HepG2 (cell line): ENCODE measurements around the gene LHPP. TPM values are rescaled to one million over a fixed set of nuclear protein-coding genes. Genes with fewer than 3 reads are reported as not detected.
A peak's percentile ranks its signal among the peaks of the same experiment; 100 is the strongest.

Source experiments
- BRD4 ChIP-seq: sonication (generic); formaldehyde crosslinking; IDR thresholded peaks from 2 replicates; pipeline ENCODE4 v1.4.0; 2020; ENCODE audit warnings: missing genetic modification reagents
- CBFB ChIP-seq: sonication (generic); formaldehyde crosslinking; IDR thresholded peaks from 2 replicates; pipeline ENCODE4 v1.4.0; 2020; ENCODE audit warnings: missing genetic modification reagents
- HNRNPH1 ChIP-seq: fragments of 200-400 bp; formaldehyde crosslinking; optimal IDR thresholded peaks from 2 replicates; pipeline ENCODE3; 2017; ENCODE audit warnings: mild to moderate bottlenecking, low read depth, low read length
- JDP2 ChIP-seq: sonication (generic); formaldehyde crosslinking; IDR thresholded peaks from 2 replicates; pipeline ENCODE4 v1.8.1; 2022; ENCODE audit warnings: missing genetic modification reagents, borderline replicate concordance
- KDM3A ChIP-seq: IDR thresholded peaks from 2 replicates; pipeline ENCODE4 v1.6.1; 2018; ENCODE audit warnings: low read depth, missing compliant biosample characterization
- KDM5A ChIP-seq: fragments of 200-600 bp; sonication (generic); IDR thresholded peaks from 2 replicates; pipeline ENCODE4 v1.7.0; 2018; ENCODE audit warnings: antibody characterized with exemption, mild to moderate bottlenecking, low read length, borderline replicate concordance
- RXRA ChIP-seq: sonication (generic); formaldehyde crosslinking; IDR thresholded peaks from 2 replicates; pipeline ENCODE4 v1.5.1; 2020; ENCODE audit warnings: missing genetic modification reagents
- SOX6 ChIP-seq, 2 experiments: fragments of 450-650 bp in 1 of 2; sonication (generic) in 1 of 2; formaldehyde crosslinking in 1 of 2; IDR thresholded peaks; 2 replicates each; pipeline versions ENCODE4 v1.4.0 to v1.6.1; 2017 to 2020; ENCODE audit warnings: antibody characterized with exemption in 1 of 2, mild to moderate bottlenecking in 1 of 2, missing genetic modification reagents in 1 of 2
- ZMYM2 ChIP-seq: sonication (generic); formaldehyde crosslinking; IDR thresholded peaks from 2 replicates; pipeline ENCODE4 v1.8.0; 2022; ENCODE audit warnings: mild to moderate bottlenecking, missing genetic modification reagents
- ZNF33B ChIP-seq: sonication (generic); formaldehyde crosslinking; IDR thresholded peaks from 2 replicates; pipeline ENCODE4 v1.5.1; 2020; ENCODE audit warnings: mild to moderate bottlenecking, missing genetic modification reagents
- ZNF703 ChIP-seq: sonication (generic); formaldehyde crosslinking; IDR thresholded peaks from 2 replicates; pipeline ENCODE4 v1.5.1; 2020; ENCODE audit warnings: missing genetic modification reagents, mild to moderate bottlenecking, moderate library complexity, borderline replicate concordance
- ZNF749 ChIP-seq: sonication (generic); formaldehyde crosslinking; IDR thresholded peaks from 2 replicates; pipeline ENCODE4 v1.8.0; 2022; ENCODE audit warnings: mild to moderate bottlenecking, missing genetic modification reagents, moderate library complexity, borderline replicate concordance
- polyA plus RNA-seq, 8 experiments: library from polyadenylated mRNA; depleted of rRNA in 3 of 8; stranded (reverse) in 7 of 8; unstranded in 1 of 8; fragments of >200 nt; fragmentation: Illumina TruSeq in 4 of 8; extraction: Trizol in 4 of 8; gene quantifications; 2 replicates each; pipeline versions ENCODE4 v1.2.1 to v1.2.3, GENCODE V29; 2011 to 2016; ENCODE audit warnings: low read depth in 4 of 8, missing spikeins in 1 of 8, mixed read lengths in 1 of 8; ENCODE audit not compliant: insufficient read depth in 1 of 8
- total RNA-seq, 5 experiments: library from RNA; depleted of rRNA; stranded (reverse); fragments of >200 nt; fragmentation: Illumina TruSeq; extraction: Trizol; gene quantifications; 2 replicates each; pipeline ENCODE4 v1.2.3, GENCODE V29; 2016; ENCODE audit warnings: low read depth in 1 of 5
- TF ChIP-seq, protein P1 (sequence below): sonication (generic); formaldehyde crosslinking; IDR thresholded peaks from 2 replicates; pipeline ENCODE4 v1.8.1; 2022; ENCODE audit warnings: low read depth, mild to moderate bottlenecking, missing genetic modification reagents
- TF ChIP-seq, protein P2 (sequence below): sonication (generic); formaldehyde crosslinking; IDR thresholded peaks from 2 replicates; pipeline ENCODE4 v1.4.0; 2020; ENCODE audit warnings: missing genetic modification reagents, borderline replicate concordance
- TF ChIP-seq, protein P3 (sequence below): sonication (generic); formaldehyde crosslinking; IDR thresholded peaks from 2 replicates; pipeline ENCODE4 v1.8.0; 2022; ENCODE audit warnings: mild to moderate bottlenecking, missing genetic modification reagents; ENCODE audit not compliant: insufficient replicate concordance
- TF ChIP-seq, protein P4 (sequence below): sonication (generic); formaldehyde crosslinking; IDR thresholded peaks from 2 replicates; pipeline ENCODE4 v1.8.1; 2023; ENCODE audit warnings: mild to moderate bottlenecking, moderate library complexity, missing genetic modification reagents
- TF ChIP-seq, protein P5 (sequence below): sonication (generic); formaldehyde crosslinking; IDR thresholded peaks from 2 replicates; pipeline ENCODE4 v1.4.0; 2020; ENCODE audit warnings: missing genetic modification reagents
- TF ChIP-seq, protein P6 (sequence below): sonication (generic); formaldehyde crosslinking; conservative IDR thresholded peaks from 2 replicates; pipeline ENCODE4 v1.4.0; 2020; ENCODE audit warnings: missing genetic modification reagents

LHPP gene
- total and polyA plus RNA-seq, 2 of the 13 experiments (the other 11 are each of a cell fraction or from before 2014, with no cell fraction given): 5.2 to 13.1 TPM

DNA sequence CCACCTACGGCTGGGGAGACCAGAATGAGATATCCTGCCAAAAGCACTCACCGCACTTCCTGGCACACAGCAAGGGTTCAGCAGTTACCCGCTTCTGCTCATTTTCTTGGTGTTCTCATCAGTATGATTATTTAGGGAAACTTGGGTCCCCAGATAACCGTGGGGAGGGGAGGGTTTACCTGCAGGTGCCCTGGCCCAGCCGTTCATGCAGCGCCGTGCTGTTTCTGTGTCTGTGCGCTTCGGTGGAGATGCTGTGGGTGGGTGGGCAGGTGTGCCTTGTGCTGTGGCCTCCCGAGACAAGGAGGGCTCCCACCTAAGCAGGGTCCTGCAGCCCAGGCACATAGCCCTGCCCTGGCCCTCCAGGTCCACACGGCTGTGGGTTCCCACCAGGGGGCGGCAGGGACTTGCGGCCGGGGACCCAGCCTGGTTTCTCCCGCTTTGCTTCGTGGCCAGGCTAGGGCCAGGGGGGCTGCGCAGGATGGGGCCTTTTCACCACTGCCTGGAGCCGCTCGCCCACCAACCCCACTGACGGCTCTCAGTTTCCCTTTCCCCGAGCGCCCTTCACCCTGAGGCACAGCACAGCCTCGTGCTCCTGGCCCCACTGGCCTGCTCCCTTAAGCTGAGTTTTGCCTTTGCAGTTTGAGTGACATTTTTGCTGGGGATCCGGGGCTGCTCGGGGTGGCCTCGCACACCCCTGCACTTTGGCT lies 78.5 kb downstream of the LHPP start (continued):
- peak; percentile 18; the same call in 1 of the 2 replicates for TF ChIP-seq RXRA (CRISPR knock-in tag)
- no peak for TF ChIP-seq ZNF749 (CRISPR knock-in tag)
- TF ChIP-seq KDM5A: no peak
- TF ChIP-seq ZNF33B (CRISPR knock-in tag): no peak
- TF ChIP-seq CBFB (CRISPR knock-in tag): peak; percentile 38; the same call in 1 of the 2 replicates
- TF ChIP-seq, protein P1, sequence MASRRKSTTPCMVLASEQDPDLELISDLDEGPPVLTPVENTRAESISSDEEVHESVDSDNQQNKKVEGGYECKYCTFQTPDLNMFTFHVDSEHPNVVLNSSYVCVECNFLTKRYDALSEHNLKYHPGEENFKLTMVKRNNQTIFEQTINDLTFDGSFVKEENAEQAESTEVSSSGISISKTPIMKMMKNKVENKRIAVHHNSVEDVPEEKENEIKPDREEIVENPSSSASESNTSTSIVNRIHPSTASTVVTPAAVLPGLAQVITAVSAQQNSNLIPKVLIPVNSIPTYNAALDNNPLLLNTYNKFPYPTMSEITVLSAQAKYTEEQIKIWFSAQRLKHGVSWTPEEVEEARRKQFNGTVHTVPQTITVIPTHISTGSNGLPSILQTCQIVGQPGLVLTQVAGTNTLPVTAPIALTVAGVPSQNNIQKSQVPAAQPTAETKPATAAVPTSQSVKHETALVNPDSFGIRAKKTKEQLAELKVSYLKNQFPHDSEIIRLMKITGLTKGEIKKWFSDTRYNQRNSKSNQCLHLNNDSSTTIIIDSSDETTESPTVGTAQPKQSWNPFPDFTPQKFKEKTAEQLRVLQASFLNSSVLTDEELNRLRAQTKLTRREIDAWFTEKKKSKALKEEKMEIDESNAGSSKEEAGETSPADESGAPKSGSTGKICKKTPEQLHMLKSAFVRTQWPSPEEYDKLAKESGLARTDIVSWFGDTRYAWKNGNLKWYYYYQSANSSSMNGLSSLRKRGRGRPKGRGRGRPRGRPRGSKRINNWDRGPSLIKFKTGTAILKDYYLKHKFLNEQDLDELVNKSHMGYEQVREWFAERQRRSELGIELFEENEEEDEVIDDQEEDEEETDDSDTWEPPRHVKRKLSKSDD: no peak
- TF ChIP-seq, protein P2, sequence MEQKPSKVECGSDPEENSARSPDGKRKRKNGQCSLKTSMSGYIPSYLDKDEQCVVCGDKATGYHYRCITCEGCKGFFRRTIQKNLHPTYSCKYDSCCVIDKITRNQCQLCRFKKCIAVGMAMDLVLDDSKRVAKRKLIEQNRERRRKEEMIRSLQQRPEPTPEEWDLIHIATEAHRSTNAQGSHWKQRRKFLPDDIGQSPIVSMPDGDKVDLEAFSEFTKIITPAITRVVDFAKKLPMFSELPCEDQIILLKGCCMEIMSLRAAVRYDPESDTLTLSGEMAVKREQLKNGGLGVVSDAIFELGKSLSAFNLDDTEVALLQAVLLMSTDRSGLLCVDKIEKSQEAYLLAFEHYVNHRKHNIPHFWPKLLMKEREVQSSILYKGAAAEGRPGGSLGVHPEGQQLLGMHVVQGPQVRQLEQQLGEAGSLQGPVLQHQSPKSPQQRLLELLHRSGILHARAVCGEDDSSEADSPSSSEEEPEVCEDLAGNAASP (CRISPR knock-in tag): no peak
- TF ChIP-seq, protein P3, sequence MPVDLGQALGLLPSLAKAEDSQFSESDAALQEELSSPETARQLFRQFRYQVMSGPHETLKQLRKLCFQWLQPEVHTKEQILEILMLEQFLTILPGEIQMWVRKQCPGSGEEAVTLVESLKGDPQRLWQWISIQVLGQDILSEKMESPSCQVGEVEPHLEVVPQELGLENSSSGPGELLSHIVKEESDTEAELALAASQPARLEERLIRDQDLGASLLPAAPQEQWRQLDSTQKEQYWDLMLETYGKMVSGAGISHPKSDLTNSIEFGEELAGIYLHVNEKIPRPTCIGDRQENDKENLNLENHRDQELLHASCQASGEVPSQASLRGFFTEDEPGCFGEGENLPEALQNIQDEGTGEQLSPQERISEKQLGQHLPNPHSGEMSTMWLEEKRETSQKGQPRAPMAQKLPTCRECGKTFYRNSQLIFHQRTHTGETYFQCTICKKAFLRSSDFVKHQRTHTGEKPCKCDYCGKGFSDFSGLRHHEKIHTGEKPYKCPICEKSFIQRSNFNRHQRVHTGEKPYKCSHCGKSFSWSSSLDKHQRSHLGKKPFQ: no peak
- TF ChIP-seq BRD4 (CRISPR knock-in tag): no peak
- TF ChIP-seq ZNF703: no peak
- no peak for TF ChIP-seq JDP2
- TF ChIP-seq, protein P4, sequence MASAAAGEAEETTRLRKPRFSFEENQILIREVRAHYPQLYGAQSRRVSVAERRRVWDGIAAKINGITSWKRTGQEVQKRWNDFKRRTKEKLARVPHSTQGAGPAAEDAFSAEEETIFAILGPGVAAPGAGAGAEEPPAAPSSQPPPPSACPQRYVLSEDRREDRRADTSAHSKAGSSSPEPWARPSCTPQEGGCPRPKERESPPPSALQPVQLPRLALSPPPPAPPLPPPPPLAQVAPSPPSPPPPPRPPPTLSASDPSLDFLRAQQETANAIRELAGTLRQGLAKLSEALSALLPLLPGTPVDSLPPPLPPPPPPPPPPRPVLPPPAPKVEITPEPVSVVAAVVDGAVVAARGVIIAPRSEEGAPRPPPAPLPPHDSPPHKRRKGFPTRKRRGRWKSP (CRISPR knock-in tag): no peak
- TF ChIP-seq, protein P5, sequence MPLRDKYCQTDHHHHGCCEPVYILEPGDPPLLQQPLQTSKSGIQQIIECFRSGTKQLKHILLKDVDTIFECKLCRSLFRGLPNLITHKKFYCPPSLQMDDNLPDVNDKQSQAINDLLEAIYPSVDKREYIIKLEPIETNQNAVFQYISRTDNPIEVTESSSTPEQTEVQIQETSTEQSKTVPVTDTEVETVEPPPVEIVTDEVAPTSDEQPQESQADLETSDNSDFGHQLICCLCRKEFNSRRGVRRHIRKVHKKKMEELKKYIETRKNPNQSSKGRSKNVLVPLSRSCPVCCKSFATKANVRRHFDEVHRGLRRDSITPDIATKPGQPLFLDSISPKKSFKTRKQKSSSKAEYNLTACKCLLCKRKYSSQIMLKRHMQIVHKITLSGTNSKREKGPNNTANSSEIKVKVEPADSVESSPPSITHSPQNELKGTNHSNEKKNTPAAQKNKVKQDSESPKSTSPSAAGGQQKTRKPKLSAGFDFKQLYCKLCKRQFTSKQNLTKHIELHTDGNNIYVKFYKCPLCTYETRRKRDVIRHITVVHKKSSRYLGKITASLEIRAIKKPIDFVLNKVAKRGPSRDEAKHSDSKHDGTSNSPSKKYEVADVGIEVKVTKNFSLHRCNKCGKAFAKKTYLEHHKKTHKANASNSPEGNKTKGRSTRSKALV (CRISPR knock-in tag): no peak
- no peak for TF ChIP-seq ZMYM2 (CRISPR knock-in tag)
- no peak for TF ChIP-seq HNRNPH1
- no peak for TF ChIP-seq KDM3A (CRISPR knock-in tag)
- TF ChIP-seq, protein P6, sequence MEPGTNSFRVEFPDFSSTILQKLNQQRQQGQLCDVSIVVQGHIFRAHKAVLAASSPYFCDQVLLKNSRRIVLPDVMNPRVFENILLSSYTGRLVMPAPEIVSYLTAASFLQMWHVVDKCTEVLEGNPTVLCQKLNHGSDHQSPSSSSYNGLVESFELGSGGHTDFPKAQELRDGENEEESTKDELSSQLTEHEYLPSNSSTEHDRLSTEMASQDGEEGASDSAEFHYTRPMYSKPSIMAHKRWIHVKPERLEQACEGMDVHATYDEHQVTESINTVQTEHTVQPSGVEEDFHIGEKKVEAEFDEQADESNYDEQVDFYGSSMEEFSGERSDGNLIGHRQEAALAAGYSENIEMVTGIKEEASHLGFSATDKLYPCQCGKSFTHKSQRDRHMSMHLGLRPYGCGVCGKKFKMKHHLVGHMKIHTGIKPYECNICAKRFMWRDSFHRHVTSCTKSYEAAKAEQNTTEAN (CRISPR knock-in tag): no peak
- no peak for TF ChIP-seq SOX6 (IDR thresholded peaks at IDR 0.05)
- TF ChIP-seq SOX6 (CRISPR knock-in tag; IDR thresholded peaks at IDR 0.05): peak; percentile 29; the same call in 1 of the 2 replicates
